Lower leg skin (tissue), 3 donors: ENCODE results near the gene ZNF398.

Source experiments
- CTCF ChIP-seq, 3 donors: fragments of 450-650 bp; IDR thresholded peaks; one replicate each; pipeline ENCODE4 v1.5.1; 2016; ENCODE audit warnings: antibody characterized with exemption in 3 of 3, mild to moderate bottlenecking in 3 of 3, moderate library complexity in 2 of 3
- POLR2A ChIP-seq, 2 donors: fragments of 450-650 bp; IDR thresholded peaks; one replicate each; pipeline ENCODE4 v1.6.1; 2016 to 2017; ENCODE audit warnings: antibody characterized with exemption in 2 of 2, mild to moderate bottlenecking in 1 of 2, moderate library complexity in 1 of 2

- no peak for TF ChIP-seq CTCF (IDR thresholded peaks at IDR 0.05)
- TF ChIP-seq POLR2A (IDR thresholded peaks at IDR 0.05) = no peak
These were observed 41.5 kb downstream of the ZNF398 start for GRCh38 chr7:149188637-149189259.
